D341Med (cell line): Measurements from ENCODE around the gene ZNF394.
A peak's percentile ranks its signal among the peaks of the same experiment; 100 is the strongest.

Source experiments
- DNase-seq: peaks from one replicate; pipeline ENCODE4 v3.0.0; 2012; ENCODE audit warnings: low spot score

ZNF394 gene

GRCh38 chr7:99493823-99494222 is 6.3 kb downstream of the ZNF394 start:
- DNase-seq = peak; percentile 5

GRCh38 chr7:99490878-99491277 is 9.2 kb downstream of the ZNF394 start:
- DNase-seq = peak; percentile 5

GRCh38 chr7:99489235-99489634 is 10.8 kb downstream of the ZNF394 start:
- DNase-seq = peak; percentile 50

- DNase-seq = no peak
Observed at GRCh38 chr7:99485094-99485493, 15.0 kb downstream of the ZNF394 start.

- no peak for DNase-seq
Observed at GRCh38 chr7:99478464-99479440, 21.3 kb downstream of the ZNF394 start.

GRCh38 chr7:99476107-99476506 is 24.0 kb downstream of the ZNF394 start:
- DNase-seq = no peak

GRCh38 chr7:99473315-99473596 is 26.8 kb downstream of the ZNF394 start:
- peak; percentile 67 for DNase-seq

- peak; percentile 99 for DNase-seq
Observed at GRCh38 chr7:99472561-99473314, 27.3 kb downstream of the ZNF394 start, which contains the start of gene ZNF789. TSS of gene ZNF789 (plus strand) at chr7:99472890. CDS start at chr7:99476457, 3,567 bp downstream.

GRCh38 chr7:99469381-99470065 is 30.6 kb downstream of the ZNF394 start:
- DNase-seq = no peak

- DNase-seq = no peak
Observed at GRCh38 chr7:99468336-99468918, 31.7 kb downstream of the ZNF394 start.

- DNase-seq = no peak
Observed at GRCh38 chr7:99465421-99465768, 34.7 kb downstream of the ZNF394 start.

GRCh38 chr7:99461221-99461620 is 38.9 kb downstream of the ZNF394 start:
- no peak for DNase-seq

- DNase-seq = no peak
Observed at GRCh38 chr7:99460651-99461050, 39.4 kb downstream of the ZNF394 start.

- no peak for DNase-seq
Observed at GRCh38 chr7:99459087-99459486, 41.0 kb downstream of the ZNF394 start.

- DNase-seq = no peak
Observed at GRCh38 chr7:99457650-99458493, 42.2 kb downstream of the ZNF394 start.

- DNase-seq = no peak
Observed at GRCh38 chr7:99457050-99457649, 42.9 kb downstream of the ZNF394 start.

GRCh38 chr7:99456288-99456687 is 43.8 kb downstream of the ZNF394 start:
- no peak for DNase-seq

GRCh38 chr7:99455874-99456273 is 44.2 kb downstream of the ZNF394 start:
- DNase-seq = no peak

- no peak for DNase-seq
Observed at GRCh38 chr7:99453105-99453504, 47.0 kb downstream of the ZNF394 start.

- no peak for DNase-seq
Observed at GRCh38 chr7:99452541-99452940, 47.5 kb downstream of the ZNF394 start.

GRCh38 chr7:99451936-99452335 is 48.1 kb downstream of the ZNF394 start:
- no peak for DNase-seq
